ENCODE results near the gene RHOBTB1.

The RHOBTB1 gene

GRCh38 chr10:60952067-60952845 is 8.3 kb upstream of the RHOBTB1 start (continued):
- no peak for TF ChIP-seq ZNF132 (tag by site-specific recombination; IDR thresholded peaks at IDR 0.05; ENCODE audit: borderline replicate concordance)
- no peak for TF ChIP-seq ZNF626 (tag by site-specific recombination; IDR thresholded peaks at IDR 0.05)
- no peak for TF ChIP-seq ZNF341 (tag by site-specific recombination; IDR thresholded peaks at IDR 0.05; ENCODE audit: low read depth)
- TF ChIP-seq PRDM6 (tag by site-specific recombination; IDR thresholded peaks at IDR 0.05), result peak; percentile 40
- peak; percentile 56 for TF ChIP-seq OSR2 (tag by site-specific recombination; IDR thresholded peaks at IDR 0.05)
- peak; percentile 68 for TF ChIP-seq FEZF1 (tag by site-specific recombination; IDR thresholded peaks at IDR 0.05)
- TF ChIP-seq ZNF366 (tag by site-specific recombination; conservative IDR thresholded peaks at IDR 0.05), result peak; percentile 67

- peaks cover 14% of the 10 kb centered on the region for H3K4me1 ChIP-seq (ENCODE audit: control insufficient read depth, insufficient read depth, low read length)
- H3K36me3 ChIP-seq (ENCODE audit: control insufficient read depth in 2 of 2, insufficient read depth in 1 of 2, low read length in 2 of 2), result no peaks in the 10 kb centered on the region
- no peak overlapping the region for H3K27ac ChIP-seq (ENCODE audit: extremely low read depth, low read depth, low read length)
- POLR2A ChIA-PET, result interaction anchor here (0.6 to 1.2 kb wide), 2 partner anchors 9 to 952 kb away, joined by 3 to 6 read pairs; no protein-coding TSS in a partner anchor
- H3K4me3 ChIP-seq (ENCODE audit: low read depth, low read length), result no peak overlapping the region
- CTCF ChIA-PET, result interaction anchor here (0.6 to 1.9 kb wide), 3 partner anchors 11 to 105 kb away, joined by 3 to 6 read pairs (median 5); no protein-coding TSS in a partner anchor
- no peaks in the 10 kb centered on the region for H3K9me3 ChIP-seq (ENCODE audit: control insufficient read depth, insufficient read depth, low read depth, low read length)
- peak; percentile 80 for TF ChIP-seq GLI2 (tag by site-specific recombination; IDR thresholded peaks at IDR 0.05; ENCODE audit: borderline replicate concordance, low read depth)
- TF ChIP-seq ZNF18 (tag by site-specific recombination; IDR thresholded peaks at IDR 0.05), result no peak
- peak; percentile 92 for TF ChIP-seq KLF10 (tag by site-specific recombination; IDR thresholded peaks at IDR 0.05)
- no peak for TF ChIP-seq ZNF707 (tag by site-specific recombination; IDR thresholded peaks at IDR 0.05)
- no peak for TF ChIP-seq ZBTB8A (tag by site-specific recombination; IDR thresholded peaks at IDR 0.05)
- no peak for TF ChIP-seq ZNF837 (tag by site-specific recombination; IDR thresholded peaks at IDR 0.05)
- TF ChIP-seq ZNF768 (tag by site-specific recombination; IDR thresholded peaks at IDR 0.05), result no peak
- peak; percentile 74; the same call in 1 of the 2 replicates for TF ChIP-seq ZBTB1 (tag by site-specific recombination; IDR thresholded peaks at IDR 0.05)
- 0 out of 2 replicates have a peak, but pooled peaks have one; percentile 66 for TF ChIP-seq ZNF580 (tag by site-specific recombination; IDR thresholded peaks at IDR 0.05)
- peak; percentile 44; the same call in 1 of the 2 replicates for TF ChIP-seq GLIS2 (tag by site-specific recombination; IDR thresholded peaks at IDR 0.05)
- TF ChIP-seq ZNF280D (tag by site-specific recombination; IDR thresholded peaks at IDR 0.05), result peak; percentile 60; the same call in 1 of the 2 replicates
- TF ChIP-seq ZNF530 (tag by site-specific recombination; IDR thresholded peaks at IDR 0.05; ENCODE audit: low read depth), result no peak
- no peak for TF ChIP-seq MEIS1 (CRISPR knock-in tag; IDR thresholded peaks at IDR 0.05; ENCODE audit: borderline replicate concordance)
- peak; percentile 70; the same call in 1 of the 2 replicates for TF ChIP-seq MZF1 (tag by site-specific recombination; IDR thresholded peaks at IDR 0.05; ENCODE audit: borderline replicate concordance)
- no peak for TF ChIP-seq ZNF624 (tag by site-specific recombination; IDR thresholded peaks at IDR 0.05)
- no peak for TF ChIP-seq ZFHX2 (tag by site-specific recombination; conservative IDR thresholded peaks at IDR 0.05)
- TF ChIP-seq YY2 (tag by site-specific recombination; IDR thresholded peaks at IDR 0.05), result no peak
- no peak for TF ChIP-seq ZNF621 (tag by site-specific recombination; IDR thresholded peaks at IDR 0.05)
- no peak for TF ChIP-seq ZNF664 (tag by site-specific recombination; IDR thresholded peaks at IDR 0.05)
- TF ChIP-seq ZNF561 (tag by site-specific recombination; IDR thresholded peaks at IDR 0.05; ENCODE audit: borderline replicate concordance), result no peak
- no peak for TF ChIP-seq ZNF510 (tag by site-specific recombination; IDR thresholded peaks at IDR 0.05; ENCODE audit: insufficient replicate concordance)
- TF ChIP-seq ZNF596 (tag by site-specific recombination; IDR thresholded peaks at IDR 0.05), result no peak
Observed at GRCh38 chr10:60951272-60951724, 7.3 kb upstream of the RHOBTB1 start.

Measured in HEK293 (cell line).